ENCODE measurements around the gene ANKRD9. TPM values are rescaled to one million over a fixed set of nuclear protein-coding genes. Genes with fewer than 3 reads are reported as not detected.
A peak's percentile ranks its signal among the peaks of the same experiment; 100 is the strongest.

Gene ANKRD9
- 12.5 TPM for polyA plus RNA-seq (2012; ENCODE audit: insufficient read depth, insufficient read length, low read depth)

GRCh38 chr14:102509746-102510615 lies at the start of gene ANKRD9:
Gene ANKRD9, minus strand, starts transcription at chr14:102509776. Its CDS starts 1,887 bp downstream, at chr14:102507889.
- Histone ChIP-seq H3K27me3 (no peaks in the 10 kb centered on the region), H3K4me1 (peaks cover 4% of the 10 kb centered on the region; the same call in 1 of the 2 replicates), H3K36me3 (no peaks in the 10 kb centered on the region; the same call in 1 of the 2 replicates), H3K4me3 (ENCODE audit: low read depth, low read length) (peak within 1 kb of the TSS; percentile 66), H3K9me3 (no peaks in the 10 kb centered on the region)
- peak; percentile 96 for DNase-seq
- no peak for TF ChIP-seq CTCF (IDR thresholded peaks at IDR 0.05; ENCODE audit: low read depth, low read length)

GRCh38 chr14:102558556-102558955 lies 49.0 kb upstream of the ANKRD9 start:
- no peaks in the 10 kb centered on the region for H3K27me3 ChIP-seq
- H3K9me3 ChIP-seq: no peaks in the 10 kb centered on the region
- TF ChIP-seq CTCF (IDR thresholded peaks at IDR 0.05; ENCODE audit: low read depth, low read length): no peak
- no peak overlapping the region for H3K4me3 ChIP-seq (ENCODE audit: low read depth, low read length)
- H3K36me3 ChIP-seq: no peaks in the 10 kb centered on the region
- DNase-seq: no peak
- H3K4me1 ChIP-seq: no peaks in the 10 kb centered on the region

GRCh38 chr14:102557434-102558226 lies 48.1 kb upstream of the ANKRD9 start:
- DNase-seq: no peak
- no peak for TF ChIP-seq CTCF (IDR thresholded peaks at IDR 0.05; ENCODE audit: low read depth, low read length)
- H3K4me3 ChIP-seq (ENCODE audit: low read depth, low read length): no peak overlapping the region
- no peaks in the 10 kb centered on the region for H3K4me1 ChIP-seq
- H3K9me3 ChIP-seq: no peaks in the 10 kb centered on the region
- H3K36me3 ChIP-seq: no peaks in the 10 kb centered on the region
- H3K27me3 ChIP-seq: no peaks in the 10 kb centered on the region

- Histone ChIP-seq H3K36me3 (no peaks in the 10 kb centered on the region), H3K9me3 (no peaks in the 10 kb centered on the region), H3K27me3 (no peaks in the 10 kb centered on the region), H3K4me3 (ENCODE audit: low read depth, low read length) (no peak overlapping the region), H3K4me1 (no peaks in the 10 kb centered on the region)
- TF ChIP-seq CTCF (IDR thresholded peaks at IDR 0.05; ENCODE audit: low read depth, low read length): no peak
- DNase-seq: no peak
These were observed 46.6 kb upstream of the ANKRD9 start for GRCh38 chr14:102556098-102556677.

- Histone ChIP-seq H3K36me3 (no peaks in the 10 kb centered on the region), H3K4me3 (ENCODE audit: low read depth, low read length) (peak overlapping the region; percentile 35), H3K9me3 (no peaks in the 10 kb centered on the region), H3K27me3 (no peaks in the 10 kb centered on the region), H3K4me1 (no peaks in the 10 kb centered on the region)
- DNase-seq: peak; percentile 60
- TF ChIP-seq CTCF (IDR thresholded peaks at IDR 0.05; ENCODE audit: low read depth, low read length): no peak
These were observed 45.5 kb upstream of the ANKRD9 start for GRCh38 chr14:102554821-102555819.
